HepG2 (cell line): ENCODE data around the gene RAB11FIP5. TPM values are rescaled to one million over a fixed set of nuclear protein-coding genes. Genes with fewer than 3 reads are reported as not detected.

Experiments used
- BRCA1 ChIP-seq: sonication (generic); formaldehyde crosslinking; IDR thresholded peaks from 2 replicates; pipeline ENCODE4 v1.4.0; 2020; ENCODE audit warnings: missing genetic modification reagents
- GPN1 ChIP-seq: sonication (generic); formaldehyde crosslinking; IDR thresholded peaks from 2 replicates; pipeline ENCODE4 v1.5.1; 2020; ENCODE audit warnings: missing genetic modification reagents, borderline replicate concordance
- MXD4 ChIP-seq: IDR thresholded peaks from 2 replicates; pipeline ENCODE4 v1.6.1; 2016; ENCODE audit warnings: mild to moderate bottlenecking, missing biosample characterization, missing genetic modification reagents
- ZBTB1 ChIP-seq: sonication (generic); formaldehyde crosslinking; IDR thresholded peaks from 2 replicates; pipeline ENCODE4 v1.4.0; 2020; ENCODE audit warnings: missing genetic modification reagents, borderline replicate concordance
- ZBTB7A ChIP-seq: sonication (generic); formaldehyde crosslinking; IDR thresholded peaks from 2 replicates; pipeline ENCODE4 v1.8.0; 2022; ENCODE audit warnings: mild to moderate bottlenecking, missing genetic modification reagents
- ZC3H4 ChIP-seq: sonication (generic); formaldehyde crosslinking; IDR thresholded peaks from 2 replicates; pipeline ENCODE4 v1.4.0; 2020; ENCODE audit warnings: missing genetic modification reagents, borderline replicate concordance
- ZEB1 ChIP-seq: IDR thresholded peaks from 2 replicates; pipeline ENCODE4 v1.6.1; 2012; ENCODE audit warnings: mild to moderate bottlenecking, low read depth, inconsistent platforms; ENCODE audit not compliant: insufficient replicate concordance
- ZIK1 ChIP-seq: sonication (generic); formaldehyde crosslinking; IDR thresholded peaks from 2 replicates; pipeline ENCODE4 v1.5.0; 2020; ENCODE audit warnings: mild to moderate bottlenecking, low read depth, missing genetic modification reagents, borderline replicate concordance
- ZNF207 ChIP-seq: fragments of 450-650 bp; IDR thresholded peaks from 2 replicates; pipeline ENCODE4 v1.6.1; 2016; ENCODE audit warnings: antibody characterized with exemption, borderline replicate concordance
- ZNF264 ChIP-seq: sonication (generic); formaldehyde crosslinking; IDR thresholded peaks from 2 replicates; pipeline ENCODE4 v1.4.0; 2020; ENCODE audit warnings: missing genetic modification reagents
- ZNF564 ChIP-seq: sonication (generic); formaldehyde crosslinking; IDR thresholded peaks from 2 replicates; pipeline ENCODE4 v1.8.1; 2023; ENCODE audit warnings: mild to moderate bottlenecking, missing genetic modification reagents
- polyA plus RNA-seq, 8 experiments: library from polyadenylated mRNA; depleted of rRNA in 3 of 8; stranded (reverse) in 7 of 8; unstranded in 1 of 8; fragments of >200 nt; fragmentation: Illumina TruSeq in 4 of 8; extraction: Trizol in 4 of 8; gene quantifications; 2 replicates each; pipeline versions ENCODE4 v1.2.1 to v1.2.3, GENCODE V29; 2011 to 2016; ENCODE audit warnings: low read depth in 4 of 8, missing spikeins in 1 of 8, mixed read lengths in 1 of 8; ENCODE audit not compliant: insufficient read depth in 1 of 8
- total RNA-seq, 5 experiments: library from RNA; depleted of rRNA; stranded (reverse); fragments of >200 nt; fragmentation: Illumina TruSeq; extraction: Trizol; gene quantifications; 2 replicates each; pipeline ENCODE4 v1.2.3, GENCODE V29; 2016; ENCODE audit warnings: low read depth in 1 of 5
- TF ChIP-seq, protein P1 (sequence below): sonication (generic); formaldehyde crosslinking; IDR thresholded peaks from 2 replicates; pipeline ENCODE4 v1.4.0; 2020; ENCODE audit warnings: mild to moderate bottlenecking, missing genetic modification reagents, borderline replicate concordance
- TF ChIP-seq, protein P2 (sequence below): sonication (generic); formaldehyde crosslinking; IDR thresholded peaks from 2 replicates; pipeline ENCODE4 v1.5.1; 2020; ENCODE audit warnings: missing genetic modification reagents, mild to moderate bottlenecking, borderline replicate concordance
- TF ChIP-seq, protein P3 (sequence below): sonication (generic); formaldehyde crosslinking; IDR thresholded peaks from 2 replicates; pipeline ENCODE4 v1.5.1; 2020; ENCODE audit warnings: mild to moderate bottlenecking, missing genetic modification reagents, borderline replicate concordance
- TF ChIP-seq, protein P4 (sequence below): sonication (generic); formaldehyde crosslinking; conservative IDR thresholded peaks from 2 replicates; pipeline ENCODE4 v1.4.0; 2020; ENCODE audit warnings: missing genetic modification reagents
- TF ChIP-seq, protein P5 (sequence below): sonication (generic); formaldehyde crosslinking; IDR thresholded peaks from 2 replicates; pipeline ENCODE4 v1.8.1; 2023; ENCODE audit warnings: mild to moderate bottlenecking, inconsistent platforms, moderate library complexity, missing genetic modification reagents, borderline replicate concordance

Gene RAB11FIP5
- total and polyA plus RNA-seq, 2 of the 13 experiments (the other 11 are each of a cell fraction or from before 2014, with no cell fraction given): 9.4 to 22.9 TPM

DNA sequence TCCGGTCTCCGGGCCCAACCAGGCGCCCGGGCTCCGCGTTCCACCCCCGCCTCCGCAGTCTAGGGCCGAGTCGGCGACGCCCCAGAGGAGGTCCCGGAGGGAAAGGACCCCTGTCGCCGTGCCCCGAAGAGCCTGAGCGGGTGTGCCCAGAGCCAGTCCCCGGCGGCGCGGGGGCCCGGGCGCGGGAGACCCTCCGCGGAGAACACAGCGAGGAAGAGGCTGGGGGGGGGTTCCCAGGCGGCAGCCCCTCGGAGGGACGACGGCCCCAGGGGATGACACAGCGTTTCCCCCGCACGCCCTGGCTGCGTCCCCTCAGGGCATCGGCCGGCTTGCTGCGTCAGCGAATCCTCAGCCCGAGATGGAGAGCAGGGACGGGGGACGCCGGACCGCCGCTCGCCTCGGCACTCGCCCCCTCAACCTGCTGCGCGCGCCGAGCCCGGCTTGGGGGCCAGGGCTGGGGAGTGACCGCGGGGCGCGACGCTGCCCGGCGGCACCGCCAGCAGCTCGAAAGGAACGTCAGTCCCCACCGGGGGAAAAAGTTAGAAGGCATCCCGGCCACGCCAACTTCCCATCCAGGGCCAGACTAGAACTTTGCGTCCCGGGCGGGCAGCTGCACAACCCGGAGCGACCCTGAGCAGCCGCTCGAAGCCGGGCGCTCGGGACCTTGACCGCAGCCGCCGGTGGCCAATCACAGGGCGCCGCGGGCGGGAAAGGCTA lies 41.9 kb downstream of the RAB11FIP5 start (continued):
- TF ChIP-seq, protein P1, sequence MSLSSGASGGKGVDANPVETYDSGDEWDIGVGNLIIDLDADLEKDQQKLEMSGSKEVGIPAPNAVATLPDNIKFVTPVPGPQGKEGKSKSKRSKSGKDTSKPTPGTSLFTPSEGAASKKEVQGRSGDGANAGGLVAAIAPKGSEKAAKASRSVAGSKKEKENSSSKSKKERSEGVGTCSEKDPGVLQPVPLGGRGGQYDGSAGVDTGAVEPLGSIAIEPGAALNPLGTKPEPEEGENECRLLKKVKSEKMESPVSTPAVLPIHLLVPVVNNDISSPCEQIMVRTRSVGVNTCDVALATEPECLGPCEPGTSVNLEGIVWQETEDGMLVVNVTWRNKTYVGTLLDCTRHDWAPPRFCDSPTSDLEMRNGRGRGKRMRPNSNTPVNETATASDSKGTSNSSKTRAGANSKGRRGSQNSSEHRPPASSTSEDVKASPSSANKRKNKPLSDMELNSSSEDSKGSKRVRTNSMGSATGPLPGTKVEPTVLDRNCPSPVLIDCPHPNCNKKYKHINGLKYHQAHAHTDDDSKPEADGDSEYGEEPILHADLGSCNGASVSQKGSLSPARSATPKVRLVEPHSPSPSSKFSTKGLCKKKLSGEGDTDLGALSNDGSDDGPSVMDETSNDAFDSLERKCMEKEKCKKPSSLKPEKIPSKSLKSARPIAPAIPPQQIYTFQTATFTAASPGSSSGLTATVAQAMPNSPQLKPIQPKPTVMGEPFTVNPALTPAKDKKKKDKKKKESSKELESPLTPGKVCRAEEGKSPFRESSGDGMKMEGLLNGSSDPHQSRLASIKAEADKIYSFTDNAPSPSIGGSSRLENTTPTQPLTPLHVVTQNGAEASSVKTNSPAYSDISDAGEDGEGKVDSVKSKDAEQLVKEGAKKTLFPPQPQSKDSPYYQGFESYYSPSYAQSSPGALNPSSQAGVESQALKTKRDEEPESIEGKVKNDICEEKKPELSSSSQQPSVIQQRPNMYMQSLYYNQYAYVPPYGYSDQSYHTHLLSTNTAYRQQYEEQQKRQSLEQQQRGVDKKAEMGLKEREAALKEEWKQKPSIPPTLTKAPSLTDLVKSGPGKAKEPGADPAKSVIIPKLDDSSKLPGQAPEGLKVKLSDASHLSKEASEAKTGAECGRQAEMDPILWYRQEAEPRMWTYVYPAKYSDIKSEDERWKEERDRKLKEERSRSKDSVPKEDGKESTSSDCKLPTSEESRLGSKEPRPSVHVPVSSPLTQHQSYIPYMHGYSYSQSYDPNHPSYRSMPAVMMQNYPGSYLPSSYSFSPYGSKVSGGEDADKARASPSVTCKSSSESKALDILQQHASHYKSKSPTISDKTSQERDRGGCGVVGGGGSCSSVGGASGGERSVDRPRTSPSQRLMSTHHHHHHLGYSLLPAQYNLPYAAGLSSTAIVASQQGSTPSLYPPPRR (CRISPR knock-in tag): peak; percentile 34; the same call in 1 of the 2 replicates
- TF ChIP-seq ZEB1: no peak
- TF ChIP-seq, protein P2, sequence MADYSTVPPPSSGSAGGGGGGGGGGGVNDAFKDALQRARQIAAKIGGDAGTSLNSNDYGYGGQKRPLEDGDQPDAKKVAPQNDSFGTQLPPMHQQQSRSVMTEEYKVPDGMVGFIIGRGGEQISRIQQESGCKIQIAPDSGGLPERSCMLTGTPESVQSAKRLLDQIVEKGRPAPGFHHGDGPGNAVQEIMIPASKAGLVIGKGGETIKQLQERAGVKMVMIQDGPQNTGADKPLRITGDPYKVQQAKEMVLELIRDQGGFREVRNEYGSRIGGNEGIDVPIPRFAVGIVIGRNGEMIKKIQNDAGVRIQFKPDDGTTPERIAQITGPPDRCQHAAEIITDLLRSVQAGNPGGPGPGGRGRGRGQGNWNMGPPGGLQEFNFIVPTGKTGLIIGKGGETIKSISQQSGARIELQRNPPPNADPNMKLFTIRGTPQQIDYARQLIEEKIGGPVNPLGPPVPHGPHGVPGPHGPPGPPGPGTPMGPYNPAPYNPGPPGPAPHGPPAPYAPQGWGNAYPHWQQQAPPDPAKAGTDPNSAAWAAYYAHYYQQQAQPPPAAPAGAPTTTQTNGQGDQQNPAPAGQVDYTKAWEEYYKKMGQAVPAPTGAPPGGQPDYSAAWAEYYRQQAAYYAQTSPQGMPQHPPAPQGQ (CRISPR knock-in tag): no peak
- TF ChIP-seq, protein P3, sequence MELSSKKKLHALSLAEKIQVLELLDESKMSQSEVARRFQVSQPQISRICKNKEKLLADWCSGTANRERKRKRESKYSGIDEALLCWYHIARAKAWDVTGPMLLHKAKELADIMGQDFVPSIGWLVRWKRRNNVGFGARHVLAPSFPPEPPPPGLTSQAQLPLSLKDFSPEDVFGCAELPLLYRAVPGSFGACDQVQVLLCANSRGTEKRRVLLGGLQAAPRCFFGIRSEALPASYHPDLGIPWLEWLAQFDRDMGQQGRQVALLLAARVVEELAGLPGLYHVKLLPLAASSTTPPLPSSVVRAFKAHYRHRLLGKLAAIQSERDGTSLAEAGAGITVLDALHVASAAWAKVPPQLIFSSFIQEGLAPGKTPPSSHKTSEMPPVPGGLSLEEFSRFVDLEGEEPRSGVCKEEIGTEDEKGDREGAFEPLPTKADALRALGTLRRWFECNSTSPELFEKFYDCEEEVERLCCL: no peak
- TF ChIP-seq ZBTB7A (CRISPR knock-in tag): 0 out of 2 replicates have a peak, but pooled peaks have one; percentile 56
- no peak for TF ChIP-seq ZNF264 (CRISPR knock-in tag)
- TF ChIP-seq ZNF207: no peak
- no peak for TF ChIP-seq GPN1
- 0 out of 2 replicates have a peak, but pooled peaks have one; percentile 39 for TF ChIP-seq MXD4 (CRISPR knock-in tag)
- TF ChIP-seq ZNF564 (CRISPR knock-in tag): peak; percentile 65
- TF ChIP-seq, protein P4, sequence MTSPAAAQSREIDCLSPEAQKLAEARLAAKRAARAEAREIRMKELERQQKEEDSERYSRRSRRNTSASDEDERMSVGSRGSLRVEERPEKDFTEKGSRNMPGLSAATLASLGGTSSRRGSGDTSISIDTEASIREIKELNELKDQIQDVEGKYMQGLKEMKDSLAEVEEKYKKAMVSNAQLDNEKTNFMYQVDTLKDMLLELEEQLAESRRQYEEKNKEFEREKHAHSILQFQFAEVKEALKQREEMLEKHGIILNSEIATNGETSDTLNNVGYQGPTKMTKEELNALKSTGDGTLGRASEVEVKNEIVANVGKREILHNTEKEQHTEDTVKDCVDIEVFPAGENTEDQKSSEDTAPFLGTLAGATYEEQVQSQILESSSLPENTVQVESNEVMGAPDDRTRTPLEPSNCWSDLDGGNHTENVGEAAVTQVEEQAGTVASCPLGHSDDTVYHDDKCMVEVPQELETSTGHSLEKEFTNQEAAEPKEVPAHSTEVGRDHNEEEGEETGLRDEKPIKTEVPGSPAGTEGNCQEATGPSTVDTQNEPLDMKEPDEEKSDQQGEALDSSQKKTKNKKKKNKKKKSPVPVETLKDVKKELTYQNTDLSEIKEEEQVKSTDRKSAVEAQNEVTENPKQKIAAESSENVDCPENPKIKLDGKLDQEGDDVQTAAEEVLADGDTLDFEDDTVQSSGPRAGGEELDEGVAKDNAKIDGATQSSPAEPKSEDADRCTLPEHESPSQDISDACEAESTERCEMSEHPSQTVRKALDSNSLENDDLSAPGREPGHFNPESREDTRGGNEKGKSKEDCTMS: no peak
- no peak for TF ChIP-seq ZIK1 (CRISPR knock-in tag)
- TF ChIP-seq BRCA1 (CRISPR knock-in tag): peak; percentile 86; the same call in 1 of the 2 replicates
- TF ChIP-seq ZC3H4 (CRISPR knock-in tag): no peak
- TF ChIP-seq ZBTB1: no peak
- TF ChIP-seq, protein P5, sequence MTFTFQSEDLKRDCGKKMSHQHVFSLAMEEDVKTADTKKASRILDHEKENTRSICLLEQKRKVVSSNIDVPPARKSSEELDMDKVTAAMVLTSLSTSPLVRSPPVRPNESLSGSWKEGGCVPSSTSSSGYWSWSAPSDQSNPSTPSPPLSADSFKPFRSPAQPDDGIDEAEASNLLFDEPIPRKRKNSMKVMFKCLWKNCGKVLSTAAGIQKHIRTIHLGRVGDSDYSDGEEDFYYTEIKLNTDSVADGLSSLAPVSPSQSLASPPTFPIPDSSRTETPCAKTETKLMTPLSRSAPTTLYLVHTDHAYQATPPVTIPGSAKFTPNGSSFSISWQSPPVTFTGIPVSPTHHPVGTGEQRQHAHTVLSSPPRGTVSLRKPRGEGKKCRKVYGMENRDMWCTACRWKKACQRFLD (CRISPR knock-in tag): no peak
